Chondrocyte (in vitro differentiated cells): ENCODE measurements around the gene DNAH17. TPM values are rescaled to one million over a fixed set of nuclear protein-coding genes. Genes with fewer than 3 reads are reported as not detected.
A peak's percentile ranks its signal among the peaks of the same experiment; 100 is the strongest.

Source experiments
- DNase-seq: peaks from one replicate; pipeline ENCODE4 v3.0.0; 2021; ENCODE audit warnings: mixed read lengths, low spot score
- H3K27ac Mint-ChIP-seq: one replicate; pipeline ENCODE4 v1.8.0; 2021; ENCODE audit warnings: mild to moderate bottlenecking, moderate library complexity, mixed read lengths; ENCODE audit not compliant: unreplicated experiment
- H3K27me3 Mint-ChIP-seq: 2 replicates; pipeline ENCODE4 v1.8.0; 2021; ENCODE audit warnings: low read depth, mixed read lengths
- H3K36me3 Mint-ChIP-seq: 2 replicates; pipeline ENCODE4 v1.8.0; 2021; ENCODE audit warnings: low read depth, mixed read lengths
- H3K4me1 Mint-ChIP-seq: 2 replicates; pipeline ENCODE4 v1.8.0; 2021; ENCODE audit warnings: low read depth, mild to moderate bottlenecking, mixed read lengths
- H3K4me3 Mint-ChIP-seq: one replicate; pipeline ENCODE4 v1.8.0; 2021; ENCODE audit warnings: mild to moderate bottlenecking, moderate library complexity, mixed read lengths; ENCODE audit not compliant: unreplicated experiment
- H3K9me3 Mint-ChIP-seq: 2 replicates; pipeline ENCODE4 v1.8.0; 2021; ENCODE audit warnings: low read depth, mixed read lengths
- CTCF ChIP-seq: fragments of 200-600 bp; sonication (generic); IDR thresholded peaks from 2 replicates; pipeline ENCODE4 v1.5.0; 2021; ENCODE audit warnings: antibody characterized with exemption, mild to moderate bottlenecking, moderate library complexity
- total RNA-seq: library from RNA; stranded (reverse); gene quantifications from 3 replicates; pipeline ENCODE4 v1.2.1, GENCODE V29; 2021

Gene DNAH17
- total RNA-seq, 1 donor from 2014 or later = 0.42 TPM

- Mint-ChIP-seq H3K27ac (peak overlapping the region; percentile 90), H3K27me3 (no peaks in the 10 kb centered on the region), H3K4me1 (peaks cover 55% of the 10 kb centered on the region), H3K36me3 (peaks cover 2% of the 10 kb centered on the region), H3K9me3 (no peaks in the 10 kb centered on the region), H3K4me3 (no peak overlapping the region)
- TF ChIP-seq CTCF = peak; percentile 20
- no peak for DNase-seq
Observed at GRCh38 chr17:78390241-78391050, 186.8 kb downstream of the DNAH17 start.

GRCh38 chr17:78387977-78388941 is 188.9 kb downstream of the DNAH17 start:
- no peak overlapping the region for H3K4me3 Mint-ChIP-seq
- H3K4me1 Mint-ChIP-seq = peaks cover 74% of the 10 kb centered on the region
- no peaks in the 10 kb centered on the region for H3K36me3 Mint-ChIP-seq
- DNase-seq = no peak
- H3K27ac Mint-ChIP-seq = peak overlapping the region; percentile 45
- no peaks in the 10 kb centered on the region for H3K27me3 Mint-ChIP-seq
- no peaks in the 10 kb centered on the region for H3K9me3 Mint-ChIP-seq
- no peak for TF ChIP-seq CTCF

- H3K36me3 Mint-ChIP-seq = no peaks in the 10 kb centered on the region
- H3K9me3 Mint-ChIP-seq = no peaks in the 10 kb centered on the region
- TF ChIP-seq CTCF = no peak
- no peak overlapping the region for H3K4me3 Mint-ChIP-seq
- H3K4me1 Mint-ChIP-seq = peaks cover 71% of the 10 kb centered on the region
- H3K27ac Mint-ChIP-seq = peak overlapping the region; percentile 86
- no peak for DNase-seq
- no peaks in the 10 kb centered on the region for H3K27me3 Mint-ChIP-seq
Observed at GRCh38 chr17:78384479-78385175, 192.6 kb downstream of the DNAH17 start.

GRCh38 chr17:78383725-78384471 is 193.3 kb downstream of the DNAH17 start:
- peak overlapping the region; percentile 86 for H3K27ac Mint-ChIP-seq
- H3K27me3 Mint-ChIP-seq = no peaks in the 10 kb centered on the region
- H3K4me1 Mint-ChIP-seq = peaks cover 77% of the 10 kb centered on the region
- peak; percentile 18 for TF ChIP-seq CTCF
- H3K9me3 Mint-ChIP-seq = no peaks in the 10 kb centered on the region
- H3K36me3 Mint-ChIP-seq = no peaks in the 10 kb centered on the region
- no peak for DNase-seq
- peak overlapping the region; percentile 22 for H3K4me3 Mint-ChIP-seq
